HL-60 (cell line): ENCODE measurements around the gene RORC.

ENCODE experiments used
- CTCF ChIP-seq: IDR thresholded peaks from one replicate; pipeline ENCODE4 v1.5.1; 2011; ENCODE audit warnings: low read length, control low read depth, inconsistent platforms; ENCODE audit not compliant: insufficient read depth
- GABPA ChIP-seq: IDR thresholded peaks from 2 replicates; pipeline ENCODE4 v1.6.1; 2012; ENCODE audit warnings: low read depth
- POLR2AphosphoS5 ChIP-seq: IDR thresholded peaks from 2 replicates; pipeline ENCODE4 v1.6.1; 2012; ENCODE audit warnings: low read depth
- REST ChIP-seq: IDR thresholded peaks from 2 replicates; pipeline ENCODE4 v1.6.1; 2012; ENCODE audit warnings: low read depth; ENCODE audit not compliant: insufficient replicate concordance
- SPI1 ChIP-seq: IDR thresholded peaks from 2 replicates; pipeline ENCODE4 v1.6.1; 2012; ENCODE audit warnings: low read depth, mild to moderate bottlenecking, borderline replicate concordance

- TF ChIP-seq CTCF (no peak), POLR2AphosphoS5 (no peak), REST (no peak), GABPA (no peak), SPI1 (no peak)
These were observed 9.5 kb upstream of the RORC start for GRCh38 chr1:151841141-151841540.
